ENCODE data around the gene RNF207. TPM values are rescaled to one million over a fixed set of nuclear protein-coding genes. Genes with fewer than 3 reads are reported as not detected.
A peak's percentile ranks its signal among the peaks of the same experiment; 100 is the strongest.

The RNF207 gene
- total RNA-seq, 4 donors from 2014 or later: 2.1 to 41.1 (median 20.5) TPM

GRCh38 chr1:6258675-6259074, 52.8 kb downstream of the RNF207 start:
- Histone ChIP-seq H3K36me3 (no peaks in the 10 kb centered on the region), H3K4me1 (peaks cover 0 to 9% of the 10 kb centered on the region in 2 donors), H3K27me3 (no peaks in the 10 kb centered on the region), H3K9me3 (no peaks in the 10 kb centered on the region), H3K27ac (no peak overlapping the region), H3K4me3 (no peak overlapping the region)
- TF ChIP-seq CTCF (IDR thresholded peaks at IDR 0.05): no peak
- no peak for TF ChIP-seq POLR2A (IDR thresholded peaks at IDR 0.05)
- intact Hi-C loops (cut with DNase I; ENCODE audit: low total_unique reads): no loop called here
- DNase-seq: no peak

GRCh38 chr1:6259491-6260362, 53.8 kb downstream of the RNF207 start:
- TF ChIP-seq CTCF (IDR thresholded peaks at IDR 0.05): peak in 1 of 4 experiments; percentile 4
- no peak for TF ChIP-seq POLR2A (IDR thresholded peaks at IDR 0.05)
- Histone ChIP-seq H3K27ac (peak overlapping the region; percentile 76 to 77), H3K9me3 (no peaks in the 10 kb centered on the region), H3K4me1 (peaks cover 0 to 9% of the 10 kb centered on the region in 2 donors), H3K36me3 (no peaks in the 10 kb centered on the region), H3K4me3 (peak overlapping the region; percentile 43 to 47), H3K27me3 (no peaks in the 10 kb centered on the region)
- intact Hi-C loops (cut with DNase I; ENCODE audit: low total_unique reads): no loop called here
- peak; percentile 85 to 91 for DNase-seq

GRCh38 chr1:6260433-6260934, 54.6 kb downstream of the RNF207 start:
- Histone ChIP-seq H3K4me1 (peaks cover 0 to 9% of the 10 kb centered on the region in 2 donors), H3K27ac (peak overlapping the region; percentile 76 to 77), H3K27me3 (no peaks in the 10 kb centered on the region), H3K9me3 (no peaks in the 10 kb centered on the region), H3K36me3 (no peaks in the 10 kb centered on the region), H3K4me3 (peak overlapping the region; percentile 43 to 47)
- TF ChIP-seq POLR2A (IDR thresholded peaks at IDR 0.05): no peak
- TF ChIP-seq CTCF (IDR thresholded peaks at IDR 0.05): no peak
- intact Hi-C loops (cut with DNase I; ENCODE audit: low total_unique reads): no loop called here
- peak in 1 of 2 donors; percentile 58 for DNase-seq

GRCh38 chr1:6260961-6261614, 55.2 kb downstream of the RNF207 start, which contains the start of gene GPR153:
GPR153 (minus strand) TSS chr1:6261098; CDS start chr1:6254905, 6,193 bp downstream.
- TF ChIP-seq POLR2A (IDR thresholded peaks at IDR 0.05) (no peak), CTCF (IDR thresholded peaks at IDR 0.05) (no peak)
- H3K27ac ChIP-seq: peak within 1 kb of the TSS; percentile 76 to 77
- H3K9me3 ChIP-seq: no peaks in the 10 kb centered on the region
- no peaks in the 10 kb centered on the region for H3K36me3 ChIP-seq
- peak within 1 kb of the TSS; percentile 43 to 47 for H3K4me3 ChIP-seq
- H3K4me1 ChIP-seq: peaks cover 0 to 9% of the 10 kb centered on the region in 2 donors
- intact Hi-C loops (cut with DNase I; ENCODE audit: low total_unique reads): no loop called here
- no peaks in the 10 kb centered on the region for H3K27me3 ChIP-seq
- peak in 1 of 2 donors; percentile 62 for DNase-seq
